Duodenal mucosa (tissue), 2 donors: ENCODE results near the gene GARS1.

Source experiments
- H3K27ac ChIP-seq: one replicate; pipeline ENCODE4 v1.7.0; 2013; ENCODE audit warnings: low read depth, low read length
- H3K27me3 ChIP-seq, 2 donors: one replicate each; pipeline ENCODE4 v1.7.0; 2013; ENCODE audit warnings: low read length in 2 of 2, control low read depth in 1 of 2; ENCODE audit not compliant: insufficient read depth in 2 of 2, control insufficient read depth in 1 of 2
- H3K36me3 ChIP-seq, 2 donors: one replicate each; pipeline ENCODE4 v1.7.0; 2013; ENCODE audit warnings: low read length in 2 of 2, control low read depth in 1 of 2; ENCODE audit not compliant: insufficient read depth in 2 of 2, control insufficient read depth in 1 of 2
- H3K4me1 ChIP-seq, 2 donors: one replicate each; pipeline ENCODE4 v1.7.0; 2013; ENCODE audit warnings: low read length in 2 of 2, control low read depth in 1 of 2; ENCODE audit not compliant: insufficient read depth in 2 of 2, control insufficient read depth in 1 of 2
- H3K4me3 ChIP-seq, 2 donors: one replicate each; pipeline ENCODE4 v1.7.0; 2013; ENCODE audit warnings: low read length in 2 of 2, low read depth in 1 of 2
- H3K9ac ChIP-seq, 2 donors: one replicate each; pipeline ENCODE4 v1.7.0; 2013; ENCODE audit warnings: low read length in 2 of 2, low read depth in 1 of 2
- H3K9me3 ChIP-seq, 2 donors: one replicate each; pipeline ENCODE4 v1.7.0; 2013; ENCODE audit warnings: low read length in 2 of 2, control low read depth in 1 of 2; ENCODE audit not compliant: control insufficient read depth in 1 of 2

Gene GARS1

DNA sequence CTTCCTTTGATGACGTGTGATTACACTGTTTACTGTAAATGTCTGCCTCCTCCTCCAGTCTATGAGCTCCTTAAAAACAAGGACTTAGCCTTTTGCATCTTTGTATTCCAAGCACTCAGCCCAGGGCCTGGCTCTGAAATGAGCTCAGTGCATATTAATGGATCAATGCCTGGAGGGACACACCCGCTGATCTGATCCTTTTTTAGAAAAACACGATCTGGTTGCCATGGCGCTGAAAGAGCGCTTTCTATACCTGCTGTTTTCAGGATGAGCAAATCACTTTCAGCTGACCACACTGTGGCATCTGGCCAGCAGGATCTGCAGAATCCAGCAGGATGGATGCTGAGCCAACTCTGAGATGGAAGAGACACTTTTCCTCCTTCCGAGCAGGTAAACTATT, 37.8 kb upstream of the GARS1 start:
- Histone ChIP-seq H3K36me3 (peaks cover 0 to 13% of the 10 kb centered on the region in 2 donors), H3K27me3 (no peaks in the 10 kb centered on the region), H3K4me1 (no peaks in the 10 kb centered on the region), H3K4me3 (no peak overlapping the region), H3K27ac (no peak overlapping the region), H3K9me3 (no peaks in the 10 kb centered on the region), H3K9ac (no peak overlapping the region)

DNA sequence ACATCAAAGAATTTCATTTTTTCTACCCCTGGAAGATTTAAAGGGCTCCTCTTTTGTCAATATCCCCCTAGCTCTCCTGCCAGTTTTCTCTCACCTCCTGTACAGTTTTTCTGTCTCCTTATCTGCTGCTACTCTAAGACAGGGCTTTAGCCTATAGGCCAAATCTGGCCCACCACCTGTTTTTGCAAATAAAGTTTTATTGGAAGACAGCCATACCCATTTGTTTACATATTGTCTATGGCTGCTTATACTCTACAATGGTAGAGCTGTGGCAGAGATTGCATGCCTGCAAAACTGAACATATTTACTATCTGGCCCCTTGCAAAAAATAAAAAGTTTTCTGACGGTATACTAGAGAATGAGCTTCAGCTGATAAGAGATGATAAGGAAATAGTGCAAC, 37.4 kb upstream of the GARS1 start:
- Histone ChIP-seq H3K9ac (no peak overlapping the region), H3K27ac (no peak overlapping the region), H3K27me3 (no peaks in the 10 kb centered on the region), H3K9me3 (no peaks in the 10 kb centered on the region), H3K4me3 (no peak overlapping the region), H3K4me1 (no peaks in the 10 kb centered on the region), H3K36me3 (peaks cover 0 to 17% of the 10 kb centered on the region in 2 donors)

DNA sequence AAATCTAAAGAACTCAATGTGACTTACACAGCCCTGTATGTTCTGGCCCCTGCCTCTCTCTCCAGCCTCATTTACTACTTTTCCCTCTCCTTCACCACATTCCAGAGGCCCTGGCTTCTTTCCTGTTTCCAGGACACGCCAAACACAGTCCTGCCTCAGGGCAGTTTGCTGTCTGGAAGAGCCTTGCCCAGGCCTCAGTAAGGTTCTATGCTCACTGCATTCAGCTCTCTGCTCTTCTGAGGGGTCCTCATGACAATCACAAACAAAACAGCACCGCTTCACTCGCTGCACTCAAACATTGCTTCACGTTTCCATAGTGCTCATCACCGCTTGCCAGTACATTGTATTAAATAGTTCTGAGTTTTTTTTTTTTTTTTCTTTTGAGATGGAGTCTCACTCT, 35.1 kb upstream of the GARS1 start:
- Histone ChIP-seq H3K4me3 (no peak overlapping the region), H3K9ac (no peak overlapping the region), H3K27ac (no peak overlapping the region), H3K4me1 (no peaks in the 10 kb centered on the region), H3K36me3 (peaks cover 0 to 29% of the 10 kb centered on the region in 2 donors), H3K27me3 (no peaks in the 10 kb centered on the region), H3K9me3 (no peaks in the 10 kb centered on the region)

DNA sequence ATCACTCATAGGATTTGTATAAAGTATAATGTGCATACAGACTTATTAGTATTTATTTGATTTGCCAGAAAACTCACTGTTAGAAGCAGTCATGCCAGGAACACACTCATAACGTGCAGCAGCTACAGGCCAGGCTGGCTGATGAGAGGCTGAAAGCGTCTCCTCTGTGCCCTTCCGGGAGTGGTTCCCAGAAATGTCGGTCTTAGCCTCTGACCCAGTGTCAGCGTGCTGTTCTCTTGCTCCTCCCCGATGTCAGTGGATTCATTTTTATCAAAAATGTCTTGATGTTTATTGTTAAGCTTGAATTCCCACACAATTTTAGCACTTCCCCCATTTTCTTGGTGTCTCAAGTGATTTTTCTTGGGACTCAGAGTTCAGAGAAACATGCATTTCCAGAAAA, 33.3 kb upstream of the GARS1 start:
- Histone ChIP-seq H3K27ac (no peak overlapping the region), H3K4me1 (no peaks in the 10 kb centered on the region), H3K27me3 (no peaks in the 10 kb centered on the region), H3K9ac (no peak overlapping the region), H3K4me3 (no peak overlapping the region), H3K36me3 (peaks cover 0 to 29% of the 10 kb centered on the region in 2 donors), H3K9me3 (no peaks in the 10 kb centered on the region)

DNA sequence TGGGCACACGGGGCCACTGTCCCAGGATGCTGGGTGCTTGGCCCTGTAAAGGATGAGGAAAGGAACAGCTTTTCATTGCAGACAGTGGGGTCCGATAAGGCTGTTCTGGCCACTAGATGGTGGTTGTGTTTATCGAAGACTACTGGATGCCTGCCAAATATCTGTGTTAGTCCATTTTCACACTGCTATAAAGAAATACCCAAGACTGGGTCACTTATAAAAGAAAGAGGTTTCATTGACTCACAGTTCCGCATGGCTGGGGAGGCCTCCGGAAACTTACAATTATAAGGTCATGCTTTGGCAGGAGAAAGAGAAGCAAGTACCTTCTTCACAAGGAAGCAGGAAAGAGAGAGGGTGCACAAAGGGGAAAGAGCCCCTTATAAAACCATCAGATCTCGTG, 32.2 kb upstream of the GARS1 start:
- H3K9ac ChIP-seq: no peak overlapping the region
- H3K27ac ChIP-seq: no peak overlapping the region
- H3K9me3 ChIP-seq: no peaks in the 10 kb centered on the region
- peaks cover 0 to 36% of the 10 kb centered on the region in 2 donors for H3K36me3 ChIP-seq
- no peak overlapping the region for H3K4me3 ChIP-seq
- H3K27me3 ChIP-seq: no peaks in the 10 kb centered on the region
- no peaks in the 10 kb centered on the region for H3K4me1 ChIP-seq

DNA sequence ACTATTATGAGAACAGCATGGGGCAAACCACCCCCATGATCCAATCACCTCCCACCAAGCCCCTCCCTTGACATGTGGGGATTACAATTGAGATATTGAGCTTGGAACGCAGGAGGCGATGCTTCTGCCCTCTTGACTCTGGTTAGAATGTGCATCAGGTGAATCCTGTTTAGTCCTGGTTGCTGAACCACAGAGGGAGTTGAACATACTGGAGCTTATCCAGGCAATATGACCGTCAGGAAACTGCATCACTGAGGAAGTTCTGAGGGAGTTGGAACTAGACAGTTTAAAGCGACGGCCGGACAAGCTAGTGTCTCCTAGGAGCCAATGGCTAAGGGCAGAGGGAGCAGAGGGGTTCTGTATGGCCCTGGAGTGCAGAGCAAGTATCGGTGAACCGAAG, 31.8 kb upstream of the GARS1 start:
- Histone ChIP-seq H3K4me3 (no peak overlapping the region), H3K27ac (no peak overlapping the region), H3K4me1 (no peaks in the 10 kb centered on the region), H3K36me3 (peaks cover 0 to 40% of the 10 kb centered on the region in 2 donors), H3K9ac (no peak overlapping the region), H3K9me3 (no peaks in the 10 kb centered on the region), H3K27me3 (no peaks in the 10 kb centered on the region)

DNA sequence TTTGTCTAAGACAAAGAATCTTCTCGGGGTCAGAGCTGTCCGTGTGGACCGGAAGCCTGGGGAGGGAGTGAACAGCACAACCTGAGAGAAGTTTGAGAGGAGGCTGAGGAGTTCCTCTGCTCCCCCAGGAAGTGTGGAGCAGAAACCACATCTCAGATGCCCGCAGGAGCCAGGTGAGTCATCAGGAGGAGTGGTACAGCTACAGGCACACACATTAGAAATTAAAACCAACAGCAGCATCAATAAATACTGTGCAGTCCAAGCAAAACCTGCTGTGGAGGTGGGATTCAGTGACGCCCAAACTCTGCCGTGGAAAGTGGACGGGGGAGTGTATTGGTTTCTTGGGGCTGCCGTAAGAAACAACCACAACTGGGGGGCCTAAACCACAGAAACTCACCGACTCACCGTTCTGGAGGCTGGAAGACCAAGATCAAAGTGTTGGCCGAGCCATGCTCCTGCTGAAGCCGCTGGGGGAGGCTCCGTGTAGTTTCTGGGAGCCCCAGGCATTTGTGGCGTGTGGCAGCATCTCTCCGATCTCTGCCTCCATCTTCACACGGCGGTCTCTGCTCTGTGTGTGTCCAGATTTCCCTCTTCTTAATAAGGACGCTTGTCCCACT, 31.2 kb upstream of the GARS1 start:
- no peak overlapping the region for H3K27ac ChIP-seq
- no peak overlapping the region for H3K4me3 ChIP-seq
- H3K9ac ChIP-seq: no peak overlapping the region
- no peaks in the 10 kb centered on the region for H3K4me1 ChIP-seq
- no peaks in the 10 kb centered on the region for H3K9me3 ChIP-seq
- peaks cover 0 to 46% of the 10 kb centered on the region in 2 donors for H3K36me3 ChIP-seq
- H3K27me3 ChIP-seq: no peaks in the 10 kb centered on the region

DNA sequence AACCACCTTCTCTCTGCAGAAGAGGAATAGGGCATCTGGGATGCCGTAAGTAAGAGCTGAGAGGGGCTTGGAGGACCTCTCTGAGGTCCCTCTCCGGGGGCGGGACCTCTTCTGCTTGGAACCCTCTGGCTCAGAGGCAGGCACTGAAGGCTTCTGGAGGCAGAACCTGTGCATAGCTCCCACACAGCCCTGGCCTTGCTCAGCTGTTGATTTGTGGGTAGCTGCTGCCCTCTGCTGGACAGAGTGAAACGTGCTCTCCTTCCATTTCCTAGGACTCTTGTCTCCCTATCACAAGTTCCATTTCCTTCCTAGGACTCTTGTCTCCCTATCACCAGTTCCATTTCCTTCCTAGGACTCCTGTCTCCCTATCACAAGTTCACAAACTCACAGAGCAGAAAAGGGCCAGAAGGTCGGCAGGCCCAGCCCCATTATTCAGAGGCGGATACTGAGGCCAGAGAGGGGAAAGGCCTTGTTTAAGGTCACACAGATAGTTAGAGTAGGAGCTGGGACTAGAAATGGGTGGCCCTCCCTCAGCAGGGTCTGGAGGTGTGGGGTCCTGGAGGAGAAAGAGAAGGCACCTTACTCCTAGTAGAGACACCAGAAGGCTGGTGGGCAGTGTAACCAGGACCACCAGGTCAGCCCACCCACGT, 30.3 kb upstream of the GARS1 start:
- no peak overlapping the region for H3K9ac ChIP-seq
- H3K27ac ChIP-seq: no peak overlapping the region
- H3K4me1 ChIP-seq: no peaks in the 10 kb centered on the region
- no peaks in the 10 kb centered on the region for H3K9me3 ChIP-seq
- no peak overlapping the region for H3K4me3 ChIP-seq
- H3K36me3 ChIP-seq: peaks cover 0 to 51% of the 10 kb centered on the region in 2 donors
- no peaks in the 10 kb centered on the region for H3K27me3 ChIP-seq

DNA sequence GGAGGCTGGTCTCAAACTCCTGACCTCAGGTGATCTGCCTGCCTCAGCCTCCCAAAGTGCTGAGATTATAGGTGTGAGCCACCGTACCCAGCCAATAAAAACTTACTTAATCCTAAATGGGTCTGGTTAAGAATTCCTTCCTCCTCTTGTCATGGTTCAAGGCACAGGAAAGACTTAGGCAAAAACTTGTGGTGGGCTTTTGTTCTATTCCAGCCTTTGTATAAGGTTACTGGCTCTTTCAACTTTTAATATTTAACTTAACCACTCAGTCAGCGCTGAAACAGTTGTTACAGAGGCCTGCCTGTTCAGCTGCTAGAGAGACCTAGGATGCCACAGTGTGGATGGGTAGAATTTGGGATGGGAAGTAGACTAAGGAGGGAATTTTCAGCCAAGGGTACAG, 28.1 kb upstream of the GARS1 start:
- H3K36me3 ChIP-seq: peaks cover 0 to 47% of the 10 kb centered on the region in 2 donors
- H3K4me1 ChIP-seq: no peaks in the 10 kb centered on the region
- H3K4me3 ChIP-seq: no peak overlapping the region
- H3K27ac ChIP-seq: no peak overlapping the region
- H3K9ac ChIP-seq: no peak overlapping the region
- H3K9me3 ChIP-seq: no peaks in the 10 kb centered on the region
- no peaks in the 10 kb centered on the region for H3K27me3 ChIP-seq

DNA sequence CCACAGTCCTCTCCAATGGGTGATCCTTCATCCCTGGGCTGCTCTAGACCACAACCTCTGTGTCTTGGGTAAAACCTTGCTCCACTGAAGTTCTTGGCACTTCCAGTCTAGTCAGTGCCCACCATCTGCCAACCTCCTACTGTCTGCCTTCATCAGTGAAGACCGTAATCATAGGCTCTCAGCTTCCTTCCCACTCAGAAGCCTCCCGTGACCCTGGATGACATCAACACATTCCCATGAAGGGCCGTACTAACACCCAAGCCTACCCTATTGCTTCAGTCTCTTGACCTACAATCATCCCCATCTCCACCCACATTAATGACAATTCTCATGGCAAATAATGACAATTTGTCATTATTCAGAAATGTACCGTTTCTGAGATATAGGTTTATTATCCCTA, 27.6 kb upstream of the GARS1 start:
- Histone ChIP-seq H3K9ac (no peak overlapping the region), H3K9me3 (no peaks in the 10 kb centered on the region), H3K27ac (no peak overlapping the region), H3K27me3 (no peaks in the 10 kb centered on the region), H3K4me1 (no peaks in the 10 kb centered on the region), H3K36me3 (peaks cover 0 to 42% of the 10 kb centered on the region in 2 donors), H3K4me3 (no peak overlapping the region)
